GM21423 (cell line): ENCODE results near the gene PNPLA6.
"Not testable (repeated sequence)": the region's sequence is repeated elsewhere in the genome, so short reads cannot be mapped to it uniquely, and the experiment has no call there.

Experiments
- ATAC-seq: cut with Tn5 transposase; IDR thresholded peaks from one replicate; pipeline ENCODE4 v1.9.1; 2021; ENCODE audit warnings: mild to moderate bottlenecking, moderate library complexity; ENCODE audit not compliant: unreplicated experiment

Gene PNPLA6

GRCh38 chr19:7550987-7551761 lies 15.7 kb downstream of the PNPLA6 start:
- ATAC-seq = no peak

- no peak for ATAC-seq
Observed at GRCh38 chr19:7552781-7553180, 17.3 kb downstream of the PNPLA6 start.

DNA sequence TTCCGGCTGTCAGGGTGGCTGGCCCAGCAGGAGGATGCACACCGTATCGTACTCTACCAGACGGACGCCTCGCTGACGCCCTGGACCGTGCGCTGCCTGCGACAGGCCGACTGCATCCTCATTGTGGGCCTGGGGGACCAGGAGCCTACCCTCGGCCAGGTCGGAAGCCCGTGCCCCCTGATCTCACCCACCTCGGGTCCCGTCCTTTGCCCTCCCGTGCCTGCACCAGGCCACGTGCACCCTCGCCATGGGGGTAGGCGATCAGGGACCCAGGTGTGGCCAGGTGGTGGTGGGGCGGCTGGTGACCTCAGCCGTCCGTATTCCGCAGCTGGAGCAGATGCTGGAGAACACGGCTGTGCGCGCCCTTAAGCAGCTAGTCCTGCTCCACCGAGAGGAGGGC lies 19.0 kb downstream of the PNPLA6 start:
- no peak for ATAC-seq

DNA sequence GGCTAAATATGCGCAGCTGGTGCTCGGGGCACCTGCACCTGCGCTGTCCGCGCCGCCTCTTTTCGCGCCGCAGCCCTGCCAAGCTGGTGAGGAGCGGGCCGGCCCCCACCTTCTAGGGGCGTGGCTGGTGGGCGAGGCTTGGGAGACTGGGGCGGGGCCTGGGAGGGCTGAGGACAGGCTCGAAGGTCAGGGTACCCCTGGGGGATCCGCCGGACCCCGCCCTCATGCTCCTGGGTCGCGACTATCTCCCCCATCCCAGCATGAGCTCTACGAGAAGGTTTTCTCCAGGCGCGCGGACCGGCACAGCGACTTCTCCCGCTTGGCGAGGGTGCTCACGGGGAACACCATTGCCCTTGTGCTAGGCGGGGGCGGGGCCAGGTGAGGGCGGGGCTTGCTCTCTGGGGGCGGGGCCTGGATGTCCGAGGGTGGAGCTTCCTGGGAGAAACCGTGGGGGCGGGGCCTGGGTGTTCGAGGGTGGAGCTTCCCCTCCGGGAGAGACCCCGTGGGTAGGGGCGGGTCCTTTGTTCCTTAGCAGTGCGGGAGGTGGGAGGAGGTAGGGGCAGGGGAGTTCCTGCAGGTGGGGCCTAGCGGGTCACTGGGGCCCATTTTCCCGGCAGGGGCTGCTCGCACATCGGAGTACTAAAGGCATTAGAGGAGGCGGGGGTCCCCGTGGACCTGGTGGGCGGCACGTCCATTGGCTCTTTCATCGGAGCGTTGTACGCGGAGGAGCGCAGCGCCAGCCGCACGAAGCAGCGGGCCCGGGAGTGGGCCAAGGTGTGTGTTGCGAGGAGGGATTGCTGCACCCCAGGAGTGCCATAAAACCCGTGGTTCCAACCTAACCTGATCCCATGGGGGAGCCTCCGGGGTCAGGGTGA lies 19.7 kb downstream of the PNPLA6 start:
- no peak for ATAC-seq

DNA sequence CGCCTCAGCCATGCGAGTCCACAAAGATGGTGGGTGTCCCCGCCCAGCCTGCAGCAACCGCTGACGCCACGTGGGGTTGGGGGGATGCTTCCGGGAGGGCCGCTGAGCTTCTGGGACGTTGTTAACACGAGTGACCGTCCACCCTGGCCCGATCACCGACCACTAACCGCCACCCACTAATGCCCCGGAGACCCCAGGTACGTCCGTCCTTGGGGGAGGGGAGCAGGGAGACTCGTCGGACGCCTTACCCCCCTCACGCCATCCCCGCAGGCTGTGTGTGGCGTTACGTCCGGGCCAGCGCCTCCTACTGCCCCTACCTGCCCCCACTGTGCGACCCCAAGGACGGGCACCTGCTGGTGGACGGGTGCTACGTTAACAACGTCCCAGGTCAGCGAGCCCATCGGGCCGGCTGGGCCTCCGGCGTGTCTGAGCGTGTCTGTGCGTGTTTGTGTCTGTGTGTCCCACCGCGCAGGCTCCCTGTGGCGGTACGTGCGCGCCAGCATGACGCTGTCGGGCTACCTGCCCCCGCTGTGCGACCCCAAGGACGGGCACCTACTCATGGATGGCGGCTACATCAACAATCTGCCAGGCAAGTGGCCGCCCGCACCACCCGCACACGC lies 21.3 kb downstream of the PNPLA6 start:
- no peak for ATAC-seq

DNA sequence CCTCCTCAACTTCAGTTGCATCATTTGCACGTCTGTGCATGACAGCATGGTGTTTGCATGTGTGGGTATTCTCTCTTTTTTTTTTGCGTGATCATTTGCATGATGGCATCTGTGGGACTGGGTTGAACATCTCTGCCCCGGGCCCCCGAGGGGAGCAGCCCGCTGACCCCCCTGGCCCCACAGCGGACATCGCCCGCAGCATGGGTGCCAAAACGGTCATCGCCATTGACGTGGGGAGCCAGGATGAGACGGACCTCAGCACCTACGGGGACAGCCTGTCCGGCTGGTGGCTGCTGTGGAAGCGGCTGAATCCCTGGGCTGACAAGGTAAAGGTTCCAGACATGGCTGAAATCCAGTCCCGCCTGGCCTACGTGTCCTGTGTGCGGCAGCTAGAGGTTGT lies 23.1 kb downstream of the PNPLA6 start:
- ATAC-seq = no peak

DNA sequence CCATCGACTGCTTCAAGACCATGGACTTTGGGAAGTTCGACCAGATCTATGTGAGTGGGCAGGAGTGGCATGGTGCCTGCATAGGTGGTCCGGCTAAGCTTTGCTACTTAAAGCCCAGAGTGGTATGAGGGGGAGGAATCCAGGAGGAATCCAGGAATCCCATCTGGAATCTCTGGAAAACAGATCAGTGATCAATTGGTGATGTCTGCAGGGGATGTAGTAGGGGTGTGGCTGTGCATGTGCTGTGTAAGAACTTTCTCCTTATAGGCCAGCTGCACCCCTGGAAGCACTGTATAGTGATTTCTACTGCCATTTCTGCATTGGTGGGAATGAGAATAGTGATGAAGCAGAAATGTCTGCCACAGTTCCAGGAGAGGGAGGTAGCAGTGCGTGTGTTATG lies 23.6 kb downstream of the PNPLA6 start:
- ATAC-seq = no peak

DNA sequence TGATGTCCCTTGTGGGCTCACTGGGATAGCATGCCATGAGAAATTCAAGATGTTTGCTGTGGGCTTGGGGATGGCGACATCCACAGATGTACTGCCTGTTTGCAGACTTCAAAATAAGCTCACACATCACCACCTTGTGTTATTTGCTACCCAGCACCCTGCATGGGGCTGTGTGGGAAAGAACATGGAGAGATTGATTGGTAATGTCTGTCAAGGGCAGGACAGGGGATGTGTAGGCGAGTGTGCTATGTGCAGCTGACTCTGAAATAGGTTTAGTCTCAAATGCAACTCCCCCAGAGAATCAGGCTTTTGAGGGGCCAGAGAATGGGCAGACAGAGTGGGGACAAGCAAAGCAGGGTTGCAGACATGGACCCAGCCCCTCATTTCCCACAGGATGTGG lies 24.7 kb downstream of the PNPLA6 start:
- no peak for ATAC-seq

DNA sequence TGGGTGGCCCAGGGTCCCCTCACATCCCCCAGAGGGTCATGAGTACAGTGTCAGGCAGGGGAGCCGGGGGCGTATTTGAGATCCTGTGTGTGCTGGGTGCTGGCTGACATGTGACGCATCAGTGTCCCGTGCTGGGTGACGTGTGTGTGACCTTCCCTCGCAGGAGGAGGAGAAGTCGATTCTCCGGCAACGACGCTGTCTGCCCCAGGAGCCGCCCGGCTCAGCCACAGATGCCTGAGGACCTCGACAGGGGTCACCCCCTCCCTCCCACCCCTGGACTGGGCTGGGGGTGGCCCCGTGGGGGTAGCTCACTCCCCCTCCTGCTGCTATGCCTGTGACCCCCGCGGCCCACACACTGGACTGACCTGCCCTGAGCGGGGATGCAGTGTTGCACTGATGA lies 25.8 kb downstream of the PNPLA6 start:
- no peak for ATAC-seq

DNA sequence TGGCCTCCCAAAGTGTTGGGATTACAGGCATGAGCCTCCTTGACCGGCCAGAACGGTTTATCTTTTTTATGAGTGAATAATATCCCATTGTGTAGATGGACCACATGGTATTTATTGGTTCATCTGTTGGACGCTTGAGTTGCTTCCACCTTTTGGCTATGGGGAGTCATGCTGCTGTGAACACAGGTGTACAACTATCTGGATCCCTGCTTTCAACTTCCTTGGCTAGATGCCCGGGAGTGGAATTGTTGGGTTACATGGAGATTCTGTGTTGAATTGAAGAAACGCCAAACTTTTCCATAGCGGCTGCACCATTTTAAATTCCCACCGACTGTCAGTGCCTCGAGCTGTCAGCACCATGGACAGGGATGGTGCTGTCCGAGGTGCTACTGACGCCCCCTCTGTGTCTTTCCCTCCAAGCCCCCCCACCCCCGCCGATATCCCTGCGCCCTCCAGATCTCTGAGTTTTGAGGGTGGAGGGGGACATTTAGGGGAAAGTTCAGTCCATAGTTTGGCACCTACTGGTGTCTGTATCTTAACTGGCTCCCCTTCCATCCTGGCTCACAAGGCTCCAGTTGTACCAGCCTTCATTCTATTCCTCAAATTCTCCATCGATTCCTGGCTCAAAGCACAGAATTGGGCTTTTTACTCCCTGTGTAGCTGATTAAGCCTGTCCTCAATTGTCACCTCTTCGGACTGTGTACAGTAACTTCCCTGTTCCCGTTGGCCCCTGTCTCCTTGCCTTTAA lies 27.3 kb downstream of the PNPLA6 start:
- no peak for ATAC-seq

- no peak for ATAC-seq
Observed at GRCh38 chr19:7564866-7565265, 29.3 kb downstream of the PNPLA6 start.

- no peak for ATAC-seq
Observed at GRCh38 chr19:7565332-7565731, 29.8 kb downstream of the PNPLA6 start.

- no peak for ATAC-seq
Observed at GRCh38 chr19:7570761-7571160, 35.2 kb downstream of the PNPLA6 start.

DNA sequence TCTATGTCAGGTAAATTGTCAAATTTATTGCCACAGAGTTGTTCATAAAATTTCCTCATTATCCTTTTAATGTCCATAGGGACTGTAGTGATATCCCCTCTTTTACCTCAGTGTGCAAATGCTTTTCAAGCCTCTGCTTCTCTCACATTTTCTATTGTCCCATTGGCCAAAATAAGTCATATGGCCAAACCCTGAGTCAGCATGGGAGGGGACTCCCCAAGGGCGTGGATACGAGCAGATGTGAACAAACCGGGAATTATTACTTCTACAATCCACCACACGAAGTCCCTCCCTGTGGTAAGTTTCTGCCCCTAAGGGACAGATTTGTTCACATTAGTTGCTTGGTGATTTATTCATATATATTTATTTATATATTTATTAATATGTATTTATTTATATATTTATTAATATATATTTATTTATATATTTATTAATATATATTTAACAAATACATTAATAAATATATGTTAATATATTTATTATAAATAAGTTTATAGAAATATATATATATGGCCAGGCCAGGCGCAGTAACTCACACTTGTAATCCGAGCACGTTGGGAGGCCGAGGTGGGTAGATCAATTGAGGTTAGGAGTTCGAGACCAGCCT lies 40.0 kb downstream of the PNPLA6 start:
- no peak for ATAC-seq

DNA sequence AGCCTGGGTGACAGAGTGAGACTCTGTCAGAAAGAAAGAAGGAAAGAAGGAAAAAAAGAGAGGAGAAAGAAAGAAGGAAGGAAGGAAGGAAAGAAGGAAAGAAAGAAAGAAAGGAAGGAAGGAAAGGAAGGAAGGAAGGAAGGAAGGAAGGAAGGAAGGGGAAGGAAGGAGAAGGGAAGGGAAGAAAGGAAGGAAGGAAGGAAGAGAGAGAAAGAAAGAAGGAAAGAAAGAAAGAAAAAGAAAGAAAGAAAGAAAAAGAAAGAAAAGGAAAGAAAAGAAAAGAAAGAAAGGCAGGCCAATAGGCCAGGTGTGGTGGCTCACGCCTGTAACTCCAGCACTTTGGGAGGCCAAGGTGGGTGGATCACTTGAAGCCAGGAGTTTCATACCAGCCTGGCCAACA lies 41.9 kb downstream of the PNPLA6 start:
- ATAC-seq = not testable (repeated sequence)

- no peak for ATAC-seq
Observed at GRCh38 chr19:7578127-7578526, 42.6 kb downstream of the PNPLA6 start.

GRCh38 chr19:7579182-7579581 lies 43.7 kb downstream of the PNPLA6 start:
- ATAC-seq = no peak

DNA sequence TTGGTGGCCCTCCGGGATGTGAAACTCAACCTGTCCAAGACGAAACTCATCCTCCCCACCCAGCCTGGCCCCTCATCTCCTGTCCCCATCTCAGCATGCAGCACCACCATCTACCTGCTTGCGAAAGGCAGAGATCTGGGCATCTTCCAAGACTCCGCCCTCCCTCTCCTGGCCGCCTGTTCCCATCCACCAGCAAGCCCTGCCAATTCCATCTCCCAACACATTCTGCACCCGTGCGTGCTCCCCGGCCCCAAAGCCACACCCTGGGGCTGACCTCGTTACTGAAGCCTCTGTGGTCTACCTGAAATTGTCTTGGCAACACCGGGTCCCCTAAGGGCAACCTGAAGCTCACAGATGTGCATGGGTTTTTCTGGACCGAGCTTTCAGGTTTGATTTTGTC lies 46.9 kb downstream of the PNPLA6 start:
- ATAC-seq = no peak

GRCh38 chr19:7589822-7590221 lies 54.3 kb downstream of the PNPLA6 start:
- ATAC-seq = no peak

GRCh38 chr19:7590256-7590655 lies 54.7 kb downstream of the PNPLA6 start:
- ATAC-seq = no peak
